Measurements from ENCODE around the gene MAP2K7.
"Not testable (repeated sequence)": the region's sequence is repeated elsewhere in the genome, so short reads cannot be mapped to it uniquely, and the experiment has no call there.

The MAP2K7 gene

GRCh38 chr19:7856679-7857663, 46.7 kb upstream of the MAP2K7 start:
- no peak for DNase-seq
- ATAC-seq (ENCODE audit: insufficient read depth, low read depth) = no peak
- Histone ChIP-seq H3K4me2 (ENCODE audit: insufficient read depth, low read length) (no peak overlapping the region), H3K27me3 (ENCODE audit: insufficient read depth, low read length, poor library complexity) (no peaks in the 10 kb centered on the region), H3K9ac (ENCODE audit: low read depth, low read length) (no peak overlapping the region), H3K27ac (ENCODE audit: low read length) (no peak overlapping the region), H3K4me1 (ENCODE audit: insufficient read depth, low read length) (no peaks in the 10 kb centered on the region), H3K4me3 (ENCODE audit: low read depth in 1 of 2, low read length in 2 of 2) (no peak overlapping the region), H2AFZ (ENCODE audit: low read depth, low read length) (no peak overlapping the region), H3K79me2 (ENCODE audit: insufficient read depth, low read length) (no peaks in the 10 kb centered on the region), H3K36me3 (ENCODE audit: insufficient read depth, low read length) (peaks cover 2% of the 10 kb centered on the region), H3K9me3 (ENCODE audit: insufficient read depth, low read length, severe bottlenecking) (no peaks in the 10 kb centered on the region), H4K20me1 (ENCODE audit: insufficient read depth, low read length) (peaks cover 4% of the 10 kb centered on the region)
- TF ChIP-seq EZH2 (IDR thresholded peaks at IDR 0.05; ENCODE audit: borderline replicate concordance, low read depth, low read length, severe bottlenecking) (no peak), CTCF (IDR thresholded peaks at IDR 0.05; ENCODE audit: borderline replicate concordance, extremely low read depth, low read length, poor library complexity, severe bottlenecking) (no peak)

GRCh38 chr19:7857727-7858108, 46.0 kb upstream of the MAP2K7 start:
- no peak for DNase-seq
- TF ChIP-seq CTCF (IDR thresholded peaks at IDR 0.05; ENCODE audit: borderline replicate concordance, extremely low read depth, low read length, poor library complexity, severe bottlenecking) (no peak), EZH2 (IDR thresholded peaks at IDR 0.05; ENCODE audit: borderline replicate concordance, low read depth, low read length, severe bottlenecking) (no peak)
- Histone ChIP-seq H3K27me3 (ENCODE audit: insufficient read depth, low read length, poor library complexity) (no peaks in the 10 kb centered on the region), H3K9me3 (ENCODE audit: insufficient read depth, low read length, severe bottlenecking) (no peaks in the 10 kb centered on the region), H3K27ac (ENCODE audit: low read length) (no peak overlapping the region), H3K9ac (ENCODE audit: low read depth, low read length) (no peak overlapping the region), H2AFZ (ENCODE audit: low read depth, low read length) (no peak overlapping the region), H3K36me3 (ENCODE audit: insufficient read depth, low read length) (peaks cover 6% of the 10 kb centered on the region), H3K4me1 (ENCODE audit: insufficient read depth, low read length) (no peaks in the 10 kb centered on the region), H3K4me2 (ENCODE audit: insufficient read depth, low read length) (no peak overlapping the region), H4K20me1 (ENCODE audit: insufficient read depth, low read length) (peaks cover 4% of the 10 kb centered on the region), H3K79me2 (ENCODE audit: insufficient read depth, low read length) (no peaks in the 10 kb centered on the region), H3K4me3 (ENCODE audit: low read depth in 1 of 2, low read length in 2 of 2) (no peak overlapping the region)
- no peak for ATAC-seq (ENCODE audit: insufficient read depth, low read depth)

DNA sequence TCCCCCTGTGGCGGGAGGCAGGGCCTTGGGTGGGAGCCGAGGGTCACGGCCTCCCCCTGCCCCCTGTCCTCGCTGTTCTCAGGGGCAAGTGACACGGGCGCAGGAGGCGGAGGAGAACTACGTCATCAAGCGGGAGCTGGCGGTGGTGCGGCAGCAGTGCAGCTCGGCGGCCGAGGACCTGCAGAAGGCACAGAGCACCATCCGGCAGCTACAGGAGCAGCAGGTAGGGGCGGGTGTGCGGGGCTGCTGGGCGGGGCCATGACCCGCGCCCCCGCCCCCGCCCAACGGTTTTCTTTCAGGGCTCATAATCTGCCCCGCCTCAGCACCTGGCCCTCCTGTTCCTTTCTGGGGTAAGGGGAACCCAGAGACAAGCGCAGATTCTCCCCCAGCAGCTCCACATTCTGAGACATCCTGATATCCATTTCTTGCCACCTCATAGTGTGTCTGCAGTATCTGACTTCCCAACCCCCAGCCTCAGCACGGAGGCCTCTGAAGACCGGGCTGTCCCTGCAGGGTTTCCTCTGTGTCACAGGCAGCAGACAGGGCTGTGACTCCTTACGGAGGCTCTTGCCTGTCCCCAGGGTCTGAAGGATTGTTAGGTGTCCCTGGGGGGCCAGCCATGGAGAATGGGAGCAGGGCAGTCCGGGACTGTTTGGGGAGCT, 45.4 kb upstream of the MAP2K7 start:
- TF ChIP-seq CTCF (IDR thresholded peaks at IDR 0.05; ENCODE audit: borderline replicate concordance, extremely low read depth, low read length, poor library complexity, severe bottlenecking) (no peak), EZH2 (IDR thresholded peaks at IDR 0.05; ENCODE audit: borderline replicate concordance, low read depth, low read length, severe bottlenecking) (no peak)
- peaks cover 4% of the 10 kb centered on the region; the same call in 1 of the 2 replicates for H4K20me1 ChIP-seq (ENCODE audit: insufficient read depth, low read length)
- no peak for DNase-seq
- H3K4me2 ChIP-seq (ENCODE audit: insufficient read depth, low read length) = no peak overlapping the region
- H3K9me3 ChIP-seq (ENCODE audit: insufficient read depth, low read length, severe bottlenecking) = no peaks in the 10 kb centered on the region
- H3K4me3 ChIP-seq (ENCODE audit: low read depth in 1 of 2, low read length in 2 of 2) = no peak overlapping the region
- no peaks in the 10 kb centered on the region for H3K4me1 ChIP-seq (ENCODE audit: insufficient read depth, low read length)
- H3K79me2 ChIP-seq (ENCODE audit: insufficient read depth, low read length) = no peaks in the 10 kb centered on the region
- no peaks in the 10 kb centered on the region for H3K27me3 ChIP-seq (ENCODE audit: insufficient read depth, low read length, poor library complexity)
- no peak overlapping the region for H3K27ac ChIP-seq (ENCODE audit: low read length)
- peaks cover 6% of the 10 kb centered on the region for H3K36me3 ChIP-seq (ENCODE audit: insufficient read depth, low read length)
- no peak overlapping the region for H2AFZ ChIP-seq (ENCODE audit: low read depth, low read length)
- ATAC-seq (ENCODE audit: insufficient read depth, low read depth) = no peak
- no peak overlapping the region for H3K9ac ChIP-seq (ENCODE audit: low read depth, low read length)

DNA sequence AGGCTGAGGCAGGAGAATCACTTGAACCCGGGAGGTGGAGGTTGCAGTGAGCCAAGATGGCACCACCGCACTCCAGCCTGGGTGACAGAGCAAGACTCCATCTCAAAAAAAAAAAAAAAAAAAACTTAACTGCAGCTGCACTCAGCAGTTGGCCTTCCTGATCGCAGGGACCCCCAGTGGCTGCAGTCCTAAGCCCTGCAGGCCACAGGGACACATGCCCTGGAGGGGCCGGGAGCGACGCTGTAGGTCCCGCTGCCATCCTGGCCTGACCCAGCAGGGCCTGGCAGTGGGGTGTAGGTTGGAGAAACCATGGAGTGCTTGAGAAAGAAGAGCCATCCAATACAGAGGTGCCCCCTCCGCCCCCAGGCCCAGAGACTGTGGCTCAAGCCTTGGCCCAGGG, 44.6 kb upstream of the MAP2K7 start:
- H3K4me3 ChIP-seq (ENCODE audit: low read depth in 1 of 2, low read length in 2 of 2) = not testable (repeated sequence)

More for the DNA sequence above, 44.6 kb upstream of the MAP2K7 start:
- not testable (repeated sequence) for DNase-seq; H3K27me3 ChIP-seq (ENCODE audit: insufficient read depth, low read length, poor library complexity); H3K4me2 ChIP-seq (ENCODE audit: insufficient read depth, low read length); H3K9ac ChIP-seq (ENCODE audit: low read depth, low read length); H2AFZ ChIP-seq (ENCODE audit: low read depth, low read length); H3K36me3 ChIP-seq (ENCODE audit: insufficient read depth, low read length); H3K4me1 ChIP-seq (ENCODE audit: insufficient read depth, low read length); ATAC-seq (ENCODE audit: insufficient read depth, low read depth); H3K9me3 ChIP-seq (ENCODE audit: insufficient read depth, low read length, severe bottlenecking); H4K20me1 ChIP-seq (ENCODE audit: insufficient read depth, low read length); H3K79me2 ChIP-seq (ENCODE audit: insufficient read depth, low read length); H3K27ac ChIP-seq (ENCODE audit: low read length)

All from DND-41 (cell line).